SU-DHL-6 (cell line): Measurements from ENCODE around the gene PDIK1L.

Experiments
- EZH2phosphoT487 ChIP-seq: fragments of 200-600 bp; sonication (generic), shearing (Covaris generic); conservative IDR thresholded peaks from 2 replicates; pipeline ENCODE4 v1.6.1; 2018; ENCODE audit warnings: mild to moderate bottlenecking, antibody characterized with exemption, low read length, moderate library complexity, mixed read lengths
- TF ChIP-seq, protein P1 (sequence below): fragments of 200-600 bp; sonication (generic); IDR thresholded peaks from one replicate; pipeline ENCODE4 v1.5.1; 2017; ENCODE audit warnings: antibody characterized with exemption, mild to moderate bottlenecking, low read length, moderate library complexity; ENCODE audit not compliant: insufficient read depth, poor library complexity, severe bottlenecking

DNA sequence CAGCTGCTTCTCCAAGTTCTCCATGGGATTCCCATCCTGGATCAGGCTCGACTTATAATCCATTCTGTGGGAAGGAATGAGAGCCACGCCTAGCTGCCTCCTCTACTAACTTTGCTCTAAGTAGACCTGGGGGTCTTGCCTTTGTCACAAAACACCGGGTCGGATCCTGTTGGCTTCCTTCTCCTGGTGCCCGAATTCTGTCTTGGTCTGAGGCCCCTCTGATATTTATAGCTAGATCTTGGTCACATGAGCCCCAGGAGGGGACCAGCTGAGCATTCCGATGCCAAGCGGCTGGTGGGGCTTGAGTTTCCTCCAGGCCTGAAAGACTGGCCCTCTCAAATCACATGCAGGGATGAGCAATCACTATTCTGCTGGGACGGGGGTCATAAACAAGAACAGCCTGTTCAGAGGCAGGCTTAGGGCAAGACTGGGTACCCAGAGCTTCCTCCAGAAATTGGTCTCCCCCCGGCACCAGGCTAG is 44.2 kb upstream of the PDIK1L start, which contains the start of gene TRIM63:
- TF ChIP-seq, protein P1, sequence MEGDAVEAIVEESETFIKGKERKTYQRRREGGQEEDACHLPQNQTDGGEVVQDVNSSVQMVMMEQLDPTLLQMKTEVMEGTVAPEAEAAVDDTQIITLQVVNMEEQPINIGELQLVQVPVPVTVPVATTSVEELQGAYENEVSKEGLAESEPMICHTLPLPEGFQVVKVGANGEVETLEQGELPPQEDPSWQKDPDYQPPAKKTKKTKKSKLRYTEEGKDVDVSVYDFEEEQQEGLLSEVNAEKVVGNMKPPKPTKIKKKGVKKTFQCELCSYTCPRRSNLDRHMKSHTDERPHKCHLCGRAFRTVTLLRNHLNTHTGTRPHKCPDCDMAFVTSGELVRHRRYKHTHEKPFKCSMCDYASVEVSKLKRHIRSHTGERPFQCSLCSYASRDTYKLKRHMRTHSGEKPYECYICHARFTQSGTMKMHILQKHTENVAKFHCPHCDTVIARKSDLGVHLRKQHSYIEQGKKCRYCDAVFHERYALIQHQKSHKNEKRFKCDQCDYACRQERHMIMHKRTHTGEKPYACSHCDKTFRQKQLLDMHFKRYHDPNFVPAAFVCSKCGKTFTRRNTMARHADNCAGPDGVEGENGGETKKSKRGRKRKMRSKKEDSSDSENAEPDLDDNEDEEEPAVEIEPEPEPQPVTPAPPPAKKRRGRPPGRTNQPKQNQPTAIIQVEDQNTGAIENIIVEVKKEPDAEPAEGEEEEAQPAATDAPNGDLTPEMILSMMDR, result no peak
- no peak for TF ChIP-seq EZH2phosphoT487
